Retinal pigment epithelial cell (primary cell): ENCODE data around the gene PPP1R37.

ENCODE experiments used
- DNase-seq: peaks from one replicate; pipeline ENCODE4 v3.0.0-alpha.2; 2010; ENCODE audit warnings: low read depth
- H3K4me3 ChIP-seq: 2 replicates; pipeline ENCODE4 v1.5.1; 2011; ENCODE audit warnings: mild to moderate bottlenecking, low read length, control low read depth, moderate library complexity
- TF ChIP-seq, protein P1 (sequence below): conservative IDR thresholded peaks from 2 replicates; pipeline ENCODE4 v1.5.1; 2011; ENCODE audit warnings: low read depth, low read length, control low read depth, inconsistent platforms

Gene PPP1R37

GRCh38 chr19:45164577-45165335, 71.8 kb downstream of the PPP1R37 start:
- no peak for DNase-seq
- H3K4me3 ChIP-seq = no peak overlapping the region
- TF ChIP-seq, protein P1, sequence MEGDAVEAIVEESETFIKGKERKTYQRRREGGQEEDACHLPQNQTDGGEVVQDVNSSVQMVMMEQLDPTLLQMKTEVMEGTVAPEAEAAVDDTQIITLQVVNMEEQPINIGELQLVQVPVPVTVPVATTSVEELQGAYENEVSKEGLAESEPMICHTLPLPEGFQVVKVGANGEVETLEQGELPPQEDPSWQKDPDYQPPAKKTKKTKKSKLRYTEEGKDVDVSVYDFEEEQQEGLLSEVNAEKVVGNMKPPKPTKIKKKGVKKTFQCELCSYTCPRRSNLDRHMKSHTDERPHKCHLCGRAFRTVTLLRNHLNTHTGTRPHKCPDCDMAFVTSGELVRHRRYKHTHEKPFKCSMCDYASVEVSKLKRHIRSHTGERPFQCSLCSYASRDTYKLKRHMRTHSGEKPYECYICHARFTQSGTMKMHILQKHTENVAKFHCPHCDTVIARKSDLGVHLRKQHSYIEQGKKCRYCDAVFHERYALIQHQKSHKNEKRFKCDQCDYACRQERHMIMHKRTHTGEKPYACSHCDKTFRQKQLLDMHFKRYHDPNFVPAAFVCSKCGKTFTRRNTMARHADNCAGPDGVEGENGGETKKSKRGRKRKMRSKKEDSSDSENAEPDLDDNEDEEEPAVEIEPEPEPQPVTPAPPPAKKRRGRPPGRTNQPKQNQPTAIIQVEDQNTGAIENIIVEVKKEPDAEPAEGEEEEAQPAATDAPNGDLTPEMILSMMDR = no peak

DNA sequence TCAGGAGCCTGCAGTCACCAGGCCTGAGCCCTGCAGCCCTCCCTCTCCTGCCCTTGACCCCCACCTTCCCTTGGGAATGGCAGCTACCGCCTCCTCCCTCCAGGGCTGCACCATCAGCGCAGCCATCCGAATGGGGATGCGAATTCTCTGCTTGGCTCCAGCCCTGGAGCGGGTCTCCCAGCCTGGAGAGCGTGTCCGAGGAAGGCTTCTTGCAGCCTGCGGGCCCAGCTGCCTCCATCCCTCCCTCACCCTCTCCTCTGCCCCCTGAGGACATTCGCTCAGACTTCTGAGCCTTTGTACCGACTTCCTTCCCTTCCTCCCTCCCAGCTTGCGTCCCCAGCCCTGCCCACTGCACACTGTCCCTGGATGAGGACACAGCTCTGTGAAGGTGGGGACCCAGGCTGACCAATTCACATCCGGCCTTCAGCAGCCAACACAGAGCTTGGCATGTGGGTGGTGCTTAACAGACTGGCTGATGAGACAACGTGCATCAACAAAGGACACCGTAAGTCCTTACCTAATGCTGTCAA, 73.8 kb downstream of the PPP1R37 start:
- H3K4me3 ChIP-seq = no peak overlapping the region
- TF ChIP-seq, protein P1 = no peak
- no peak for DNase-seq

GRCh38 chr19:45168767-45169351, 75.9 kb downstream of the PPP1R37 start:
- TF ChIP-seq, protein P1 = no peak
- no peak overlapping the region for H3K4me3 ChIP-seq
- DNase-seq = no peak

- no peak overlapping the region for H3K4me3 ChIP-seq
- TF ChIP-seq, protein P1 = no peak
- no peak for DNase-seq
These were observed 76.6 kb downstream of the PPP1R37 start for GRCh38 chr19:45169602-45170001.

DNA sequence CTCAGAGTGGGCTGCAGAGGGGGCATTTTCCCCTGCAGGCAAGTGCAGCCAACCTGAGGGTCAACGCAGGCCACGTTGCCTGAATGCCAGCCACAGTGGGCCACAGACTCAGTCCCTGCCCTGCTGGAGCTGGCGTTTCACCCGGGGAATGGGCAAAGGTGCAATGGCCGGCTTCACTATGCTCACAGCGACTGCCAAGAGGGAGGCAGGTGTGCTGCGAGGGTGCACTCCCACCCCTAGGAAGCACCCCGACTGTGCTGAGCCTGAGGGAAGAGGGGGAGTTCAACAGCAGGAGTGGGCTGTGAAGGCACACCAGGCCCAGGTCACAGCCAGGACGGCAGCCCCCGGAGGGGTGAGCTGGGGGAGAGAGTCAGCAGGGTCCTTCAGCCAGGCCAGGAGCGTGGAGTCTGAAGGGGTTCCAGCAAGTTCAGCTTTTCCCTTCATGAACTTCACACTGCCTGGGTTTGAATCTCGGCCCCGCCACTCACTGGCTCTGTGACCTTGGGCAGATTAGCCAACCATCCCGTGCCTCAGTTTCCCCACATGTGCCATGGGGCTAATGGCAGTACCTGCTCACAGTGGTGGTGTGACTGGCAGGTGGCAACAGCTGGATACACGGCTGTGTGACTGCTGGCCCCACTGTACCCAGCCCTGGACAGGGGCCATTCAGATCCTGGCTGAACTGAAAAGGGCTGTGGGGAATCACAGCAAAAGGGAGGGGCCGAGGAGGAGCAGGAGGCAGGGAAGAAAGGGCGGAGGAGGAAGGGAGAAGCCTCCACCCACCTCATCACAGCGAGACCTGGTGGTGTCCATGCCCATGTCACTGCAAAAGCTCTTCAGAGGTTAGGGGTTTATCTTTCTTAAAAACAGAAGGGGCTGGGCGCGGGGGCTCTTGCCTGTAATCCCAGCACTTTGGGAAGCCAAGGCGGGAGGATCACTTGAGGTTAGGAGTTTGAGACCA, 77.4 kb downstream of the PPP1R37 start:
- TF ChIP-seq, protein P1 = no peak
- no peak overlapping the region for H3K4me3 ChIP-seq
- no peak for DNase-seq

GRCh38 chr19:45171211-45171623, 78.2 kb downstream of the PPP1R37 start:
- H3K4me3 ChIP-seq = no peak overlapping the region
- no peak for DNase-seq
- TF ChIP-seq, protein P1 = no peak
